AG10803 (cell line): Measurements from ENCODE around the gene UST.

ENCODE experiments used
- DNase-seq: peaks from one replicate; pipeline ENCODE4 v3.0.0; 2010; ENCODE audit warnings: low read depth
- H3K4me3 ChIP-seq: 2 replicates; pipeline ENCODE4 v1.5.1; 2011; ENCODE audit warnings: mild to moderate bottlenecking, low read length, control low read depth
- TF ChIP-seq, protein P1 (sequence below): conservative IDR thresholded peaks from 2 replicates; pipeline ENCODE4 v1.5.1; 2011; ENCODE audit warnings: mild to moderate bottlenecking, low read length, control low read depth, inconsistent platforms

UST gene

GRCh38 chr6:149090937-149091336, 344.1 kb downstream of the UST start:
- TF ChIP-seq, protein P1, sequence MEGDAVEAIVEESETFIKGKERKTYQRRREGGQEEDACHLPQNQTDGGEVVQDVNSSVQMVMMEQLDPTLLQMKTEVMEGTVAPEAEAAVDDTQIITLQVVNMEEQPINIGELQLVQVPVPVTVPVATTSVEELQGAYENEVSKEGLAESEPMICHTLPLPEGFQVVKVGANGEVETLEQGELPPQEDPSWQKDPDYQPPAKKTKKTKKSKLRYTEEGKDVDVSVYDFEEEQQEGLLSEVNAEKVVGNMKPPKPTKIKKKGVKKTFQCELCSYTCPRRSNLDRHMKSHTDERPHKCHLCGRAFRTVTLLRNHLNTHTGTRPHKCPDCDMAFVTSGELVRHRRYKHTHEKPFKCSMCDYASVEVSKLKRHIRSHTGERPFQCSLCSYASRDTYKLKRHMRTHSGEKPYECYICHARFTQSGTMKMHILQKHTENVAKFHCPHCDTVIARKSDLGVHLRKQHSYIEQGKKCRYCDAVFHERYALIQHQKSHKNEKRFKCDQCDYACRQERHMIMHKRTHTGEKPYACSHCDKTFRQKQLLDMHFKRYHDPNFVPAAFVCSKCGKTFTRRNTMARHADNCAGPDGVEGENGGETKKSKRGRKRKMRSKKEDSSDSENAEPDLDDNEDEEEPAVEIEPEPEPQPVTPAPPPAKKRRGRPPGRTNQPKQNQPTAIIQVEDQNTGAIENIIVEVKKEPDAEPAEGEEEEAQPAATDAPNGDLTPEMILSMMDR: no peak
- H3K4me3 ChIP-seq: no peak overlapping the region
- DNase-seq: no peak

GRCh38 chr6:149093643-149094042, 346.8 kb downstream of the UST start:
- TF ChIP-seq, protein P1: no peak
- H3K4me3 ChIP-seq: no peak overlapping the region
- peak; percentile 46 for DNase-seq

DNA sequence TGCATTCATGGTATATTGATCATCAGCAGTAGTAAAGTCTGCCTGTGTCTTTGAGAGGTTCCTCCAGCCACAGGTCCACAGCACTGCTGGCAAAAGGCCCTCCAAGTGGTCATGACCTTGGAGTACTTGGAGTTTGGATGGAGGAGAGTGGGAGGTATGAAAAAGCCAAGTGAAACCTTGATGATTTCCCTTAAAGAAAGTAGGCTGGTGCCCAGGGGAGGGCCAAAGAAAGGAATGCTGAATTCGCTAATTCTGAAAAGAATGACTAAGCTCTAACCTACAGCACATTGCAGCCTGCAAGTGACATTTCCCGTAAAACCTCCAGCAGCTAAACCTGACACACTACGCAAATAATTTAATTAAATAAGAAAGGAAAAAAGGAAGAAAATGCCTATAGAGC, 347.3 kb downstream of the UST start:
- peak; percentile 5 for DNase-seq
- no peak overlapping the region for H3K4me3 ChIP-seq
- TF ChIP-seq, protein P1: no peak

DNA sequence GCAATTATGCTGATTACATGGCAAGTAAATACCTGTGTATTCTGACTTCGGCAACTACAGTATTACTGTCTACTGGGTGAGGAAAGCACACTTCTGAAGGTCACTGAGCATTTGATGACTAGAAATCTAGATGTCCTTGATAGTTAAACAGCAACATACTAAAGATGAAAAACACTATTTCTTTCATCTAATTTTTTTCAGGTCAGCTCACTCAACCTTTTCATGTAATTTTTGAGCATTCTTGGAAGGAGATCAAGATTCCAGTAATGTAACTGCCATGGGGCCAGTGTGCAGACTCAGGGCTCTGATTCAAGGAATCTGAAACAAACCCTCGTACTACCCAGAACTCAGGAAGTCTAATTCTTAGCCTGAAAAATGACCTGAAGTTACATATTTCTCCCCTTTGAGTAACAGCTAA, 348.1 kb downstream of the UST start:
- no peak overlapping the region for H3K4me3 ChIP-seq
- DNase-seq: peak; percentile 44
- TF ChIP-seq, protein P1: no peak

DNA sequence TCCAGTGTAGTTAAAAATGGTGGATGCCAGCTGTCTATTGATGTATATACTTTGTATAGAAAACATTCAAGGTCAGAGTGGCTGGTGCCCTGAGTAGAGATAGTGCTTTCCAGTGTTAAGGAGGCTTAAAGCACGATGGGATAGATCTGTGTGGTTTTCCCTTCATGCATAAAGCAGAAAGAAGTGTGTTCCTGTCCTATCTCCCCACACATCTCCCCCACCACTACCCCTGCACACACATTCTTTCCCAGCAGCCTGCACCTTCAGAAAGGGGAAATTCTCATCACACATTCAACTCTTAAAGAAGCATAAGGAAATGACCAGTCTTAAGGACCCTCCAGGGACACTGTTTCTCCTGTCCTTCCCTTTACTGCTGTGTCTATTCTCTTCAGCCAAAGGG, 349.0 kb downstream of the UST start:
- TF ChIP-seq, protein P1: no peak
- DNase-seq: no peak
- H3K4me3 ChIP-seq: no peak overlapping the region

DNA sequence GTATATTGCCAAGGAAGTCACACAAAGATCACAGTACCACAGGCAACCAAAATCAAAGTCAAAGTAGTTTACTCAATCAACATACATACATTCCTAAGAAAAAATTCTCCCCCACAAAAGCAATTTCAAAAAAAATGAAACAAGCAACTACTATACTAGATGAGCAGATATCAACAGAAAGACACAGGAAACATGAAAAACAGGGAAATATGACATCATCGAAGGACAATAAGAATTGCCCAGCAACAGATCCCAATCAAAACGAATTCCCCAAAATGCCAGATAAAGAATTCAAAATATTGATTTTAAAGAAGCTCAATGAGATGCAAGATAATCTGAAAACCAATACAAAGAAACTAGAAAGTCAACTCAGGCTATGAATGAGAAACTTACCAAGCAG, 351.0 kb downstream of the UST start:
- no peak for DNase-seq
- TF ChIP-seq, protein P1: no peak

DNA sequence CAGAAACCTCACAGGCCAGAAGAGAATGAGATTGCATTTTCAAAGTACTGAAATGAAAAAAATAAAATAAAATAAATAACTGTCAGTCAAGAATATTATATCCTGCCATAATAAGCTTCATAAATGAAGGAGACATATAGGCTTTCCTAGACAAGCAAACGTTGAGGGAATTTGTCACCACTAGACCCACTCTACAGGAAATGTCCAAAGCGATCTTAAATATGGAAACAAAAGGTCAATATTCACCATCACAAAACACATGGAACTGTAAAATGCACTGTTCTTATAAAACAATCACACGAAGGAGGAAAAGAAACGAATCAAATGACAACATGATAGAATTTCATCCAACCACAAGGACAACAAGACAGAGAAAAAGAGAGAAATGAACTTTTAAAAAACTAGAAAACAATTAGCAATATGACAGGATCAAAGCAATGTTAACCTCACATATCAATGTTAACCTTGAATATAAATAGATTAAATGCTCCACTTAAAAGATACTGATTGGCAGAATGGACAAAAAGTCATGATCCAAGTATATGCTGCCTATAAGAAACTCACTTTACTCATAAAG, 352.0 kb downstream of the UST start:
- H3K4me3 ChIP-seq: no peak overlapping the region
- DNase-seq: no peak
- TF ChIP-seq, protein P1: no peak

More for the DNA sequence above, 351.0 kb downstream of the UST start:
- no peak overlapping the region for H3K4me3 ChIP-seq
